BLaER1 treated with 17β-estradiol and CSF1 and Interleukin-3, amounts not matched to agents 10 nM and 100 nM (cell line): ENCODE data around the gene GRK5.

Experiments
- H3K27ac ChIP-seq, 11 experiments: shearing (Covaris generic); formaldehyde crosslinking; 2 replicates each; pipeline ENCODE4 v1.8.1; 2022
- H3K27me3 ChIP-seq, 11 experiments: shearing (Covaris generic); formaldehyde crosslinking; 2 replicates each; pipeline ENCODE4 v1.8.1; 2022
- H3K36me3 ChIP-seq, 11 experiments: shearing (Covaris generic); formaldehyde crosslinking; 2 replicates each; pipeline ENCODE4 v1.8.1; 2022
- H3K4me1 ChIP-seq, 10 experiments: shearing (Covaris generic); formaldehyde crosslinking; 2 replicates each; pipeline ENCODE4 v1.8.1; 2022
- H3K4me2 ChIP-seq, 11 experiments: shearing (Covaris generic); formaldehyde crosslinking; 2 replicates each; pipeline ENCODE4 v1.8.1; 2022
- H3K4me3 ChIP-seq, 10 experiments: shearing (Covaris generic); formaldehyde crosslinking; 2 replicates each; pipeline ENCODE4 v1.8.1; 2022
- H3K9ac ChIP-seq, 11 experiments: shearing (Covaris generic); formaldehyde crosslinking; 2 replicates each; pipeline ENCODE4 v1.8.1; 2022
- H3K9me3 ChIP-seq, 11 experiments: shearing (Covaris generic); formaldehyde crosslinking; replicated peaks in 1 of 11; 2 replicates each; pipeline ENCODE4 v1.8.1; 2022
- H4K20me1 ChIP-seq, 11 experiments: shearing (Covaris generic); formaldehyde crosslinking; 2 replicates each; pipeline ENCODE4 v1.8.1; 2022
- Cebpa-rat ChIP-seq, 11 experiments: shearing (Covaris generic); IDR thresholded peaks; 2 replicates each; pipeline ENCODE4 v1.8.1; 2022

GRK5 gene

GRCh38 chr10:119451300-119451896 is 244.0 kb downstream of the GRK5 start:
- no peak for TF ChIP-seq Cebpa-rat (IDR thresholded peaks at IDR 0.05)
- no peak overlapping the region for H3K4me2 ChIP-seq
- peak overlapping the region in 1 of 11 experiments; percentile 22; a peak in 1 of 22 replicates for H3K27ac ChIP-seq
- no peaks in the 10 kb centered on the region for H3K36me3 ChIP-seq
- H3K9ac ChIP-seq: no peak overlapping the region
- no peak overlapping the region for H3K4me3 ChIP-seq
- H3K9me3 ChIP-seq: no peaks in the 10 kb centered on the region
- H3K4me1 ChIP-seq: peaks cover 20 to 49% (median 42%) of the 10 kb centered on the region in 10 experiments
- peaks cover 0 to 8% (median 0%) of the 10 kb centered on the region in 11 experiments; a peak in 1 of 22 replicates for H3K27me3 ChIP-seq
- H4K20me1 ChIP-seq: no peaks in the 10 kb centered on the region; a peak in 4 of 22 replicates

- Histone ChIP-seq H3K9ac (no peak overlapping the region), H3K4me1 (peaks cover 20 to 59% (median 50%) of the 10 kb centered on the region in 10 experiments), H4K20me1 (no peaks in the 10 kb centered on the region; a peak in 4 of 22 replicates), H3K4me3 (no peak overlapping the region), H3K27ac (peak overlapping the region in 1 of 11 experiments; percentile 22; a peak in 1 of 22 replicates), H3K36me3 (no peaks in the 10 kb centered on the region), H3K4me2 (no peak overlapping the region), H3K27me3 (peaks cover 0 to 8% (median 0%) of the 10 kb centered on the region in 11 experiments; a peak in 1 of 22 replicates), H3K9me3 (no peaks in the 10 kb centered on the region)
- TF ChIP-seq Cebpa-rat (IDR thresholded peaks at IDR 0.05): no peak
Measured at GRCh38 chr10:119452396-119452795, 245.0 kb downstream of the GRK5 start.

GRCh38 chr10:119453313-119453712 is 245.9 kb downstream of the GRK5 start:
- no peaks in the 10 kb centered on the region; a peak in 4 of 22 replicates for H4K20me1 ChIP-seq
- no peak overlapping the region for H3K4me3 ChIP-seq
- no peaks in the 10 kb centered on the region for H3K9me3 ChIP-seq
- H3K9ac ChIP-seq: no peak overlapping the region
- peaks cover 20 to 62% (median 52%) of the 10 kb centered on the region in 10 experiments for H3K4me1 ChIP-seq
- H3K4me2 ChIP-seq: peak overlapping the region in 3 of 11 experiments; percentile 9 to 22 (median 18); a peak in 3 of 22 replicates
- no peaks in the 10 kb centered on the region for H3K36me3 ChIP-seq
- TF ChIP-seq Cebpa-rat (IDR thresholded peaks at IDR 0.05): no peak
- H3K27me3 ChIP-seq: 0 out of 22 replicates have a peak, but pooled peaks cover 0 to 8% (median 0%) of the 10 kb centered on the region in 11 experiments
- no peak overlapping the region for H3K27ac ChIP-seq

- Histone ChIP-seq H3K4me1 (peaks cover 17 to 54% (median 42%) of the 10 kb centered on the region in 10 experiments), H3K4me2 (no peak overlapping the region), H4K20me1 (no peaks in the 10 kb centered on the region; a peak in 3 of 22 replicates), H3K4me3 (no peak overlapping the region), H3K9me3 (no peaks in the 10 kb centered on the region), H3K9ac (no peak overlapping the region), H3K36me3 (no peaks in the 10 kb centered on the region), H3K27me3 (0 out of 22 replicates have a peak, but pooled peaks cover 0 to 8% (median 0%) of the 10 kb centered on the region in 11 experiments), H3K27ac (no peak overlapping the region)
- TF ChIP-seq Cebpa-rat (IDR thresholded peaks at IDR 0.05): no peak
Measured at GRCh38 chr10:119454316-119454715, 246.9 kb downstream of the GRK5 start.

- H3K36me3 ChIP-seq: no peaks in the 10 kb centered on the region
- 0 out of 22 replicates have a peak, but pooled peaks cover 0 to 8% (median 0%) of the 10 kb centered on the region in 11 experiments for H3K27me3 ChIP-seq
- TF ChIP-seq Cebpa-rat (IDR thresholded peaks at IDR 0.05): no peak
- peaks cover 11 to 48% (median 36%) of the 10 kb centered on the region in 10 experiments for H3K4me1 ChIP-seq
- H3K4me2 ChIP-seq: no peak overlapping the region
- no peak overlapping the region for H3K4me3 ChIP-seq
- H4K20me1 ChIP-seq: no peaks in the 10 kb centered on the region; a peak in 3 of 22 replicates
- H3K27ac ChIP-seq: no peak overlapping the region
- no peaks in the 10 kb centered on the region for H3K9me3 ChIP-seq
- H3K9ac ChIP-seq: no peak overlapping the region
Measured at GRCh38 chr10:119454990-119455389, 247.6 kb downstream of the GRK5 start.

- Histone ChIP-seq H3K4me1 (peaks cover 4 to 46% (median 32%) of the 10 kb centered on the region in 10 experiments; a peak in 19 of 20 replicates), H3K9me3 (no peaks in the 10 kb centered on the region), H3K4me2 (peak overlapping the region in 10 of 11 experiments; percentile 21 to 63 (median 44); a peak in 17 of 22 replicates), H3K36me3 (no peaks in the 10 kb centered on the region), H3K27ac (no peak overlapping the region), H4K20me1 (no peaks in the 10 kb centered on the region; a peak in 2 of 22 replicates), H3K4me3 (no peak overlapping the region), H3K9ac (no peak overlapping the region), H3K27me3 (0 out of 22 replicates have a peak, but pooled peaks cover 0 to 8% (median 0%) of the 10 kb centered on the region in 11 experiments)
- TF ChIP-seq Cebpa-rat (IDR thresholded peaks at IDR 0.05): no peak
Measured at GRCh38 chr10:119455609-119456434, 248.5 kb downstream of the GRK5 start.

- TF ChIP-seq Cebpa-rat (IDR thresholded peaks at IDR 0.05): no peak
- Histone ChIP-seq H3K4me2 (peak overlapping the region in 9 of 11 experiments; percentile 28 to 63 (median 55); a peak in 15 of 22 replicates), H3K4me1 (peaks cover 4 to 52% (median 36%) of the 10 kb centered on the region in 10 experiments; a peak in 19 of 20 replicates), H3K9ac (no peak overlapping the region), H3K36me3 (no peaks in the 10 kb centered on the region), H3K4me3 (no peak overlapping the region), H4K20me1 (no peaks in the 10 kb centered on the region; a peak in 2 of 22 replicates), H3K27me3 (0 out of 22 replicates have a peak, but pooled peaks cover 0 to 8% (median 0%) of the 10 kb centered on the region in 11 experiments), H3K27ac (no peak overlapping the region), H3K9me3 (no peaks in the 10 kb centered on the region)
Measured at GRCh38 chr10:119456435-119456810, 249.1 kb downstream of the GRK5 start.

GRCh38 chr10:119457966-119458766 is 250.8 kb downstream of the GRK5 start:
- TF ChIP-seq Cebpa-rat (IDR thresholded peaks at IDR 0.05): no peak
- H3K9me3 ChIP-seq: peaks cover 7 to 11% (median 10%) of the 10 kb centered on the region in 11 experiments
- H3K9ac ChIP-seq: no peak overlapping the region
- no peaks in the 10 kb centered on the region; a peak in 2 of 22 replicates for H4K20me1 ChIP-seq
- H3K27ac ChIP-seq: no peak overlapping the region
- H3K36me3 ChIP-seq: no peaks in the 10 kb centered on the region; a peak in 1 of 22 replicates
- peaks cover 4 to 49% (median 38%) of the 10 kb centered on the region in 10 experiments; a peak in 19 of 20 replicates for H3K4me1 ChIP-seq
- no peak overlapping the region for H3K4me3 ChIP-seq
- H3K27me3 ChIP-seq: 0 out of 22 replicates have a peak, but pooled peaks cover 0 to 8% (median 0%) of the 10 kb centered on the region in 11 experiments
- no peak overlapping the region; a peak in 1 of 22 replicates for H3K4me2 ChIP-seq
